Measurements from ENCODE around the gene ALDH8A1.

ALDH8A1 gene

DNA sequence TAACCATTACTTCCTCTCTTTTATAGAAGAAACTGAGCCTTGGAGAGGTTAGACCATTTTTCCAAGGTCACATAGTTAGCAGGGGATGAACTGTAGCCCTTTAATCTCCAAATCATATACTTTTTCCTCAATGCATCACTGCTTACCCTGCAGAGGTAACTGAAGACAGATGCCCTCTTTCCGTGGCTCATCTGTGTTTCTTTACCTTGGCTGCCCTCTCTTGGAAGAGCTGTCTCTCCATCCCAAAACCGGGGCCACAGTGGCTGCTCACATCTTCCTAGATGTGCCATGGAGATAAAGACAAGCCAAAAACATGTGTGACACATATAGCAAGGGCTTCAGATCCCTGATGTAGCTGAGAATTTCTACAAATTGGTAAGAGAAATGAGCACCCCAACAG, 581 bp upstream of the ALDH8A1 start:
- no peak for DNase-seq

DNA sequence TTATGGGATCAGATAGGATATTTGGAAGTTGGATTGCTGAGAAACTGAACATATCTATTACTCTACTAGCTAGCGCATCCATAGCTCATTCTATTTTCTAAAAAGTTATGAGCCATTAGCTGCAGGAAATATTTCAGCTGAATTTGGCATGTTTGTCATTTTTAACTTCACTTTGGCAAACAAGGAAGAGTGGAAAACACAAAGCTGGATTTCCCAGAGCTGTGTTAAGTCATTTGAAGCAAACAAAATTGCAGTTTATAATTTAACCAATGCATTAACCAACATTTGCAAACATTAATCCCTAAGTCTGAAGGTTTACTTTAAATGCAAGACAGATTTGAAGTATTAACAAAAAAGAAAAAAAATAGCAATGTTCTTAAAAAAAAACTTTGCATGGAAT, 1.2 kb downstream of the ALDH8A1 start:
- no peak for DNase-seq

DNA sequence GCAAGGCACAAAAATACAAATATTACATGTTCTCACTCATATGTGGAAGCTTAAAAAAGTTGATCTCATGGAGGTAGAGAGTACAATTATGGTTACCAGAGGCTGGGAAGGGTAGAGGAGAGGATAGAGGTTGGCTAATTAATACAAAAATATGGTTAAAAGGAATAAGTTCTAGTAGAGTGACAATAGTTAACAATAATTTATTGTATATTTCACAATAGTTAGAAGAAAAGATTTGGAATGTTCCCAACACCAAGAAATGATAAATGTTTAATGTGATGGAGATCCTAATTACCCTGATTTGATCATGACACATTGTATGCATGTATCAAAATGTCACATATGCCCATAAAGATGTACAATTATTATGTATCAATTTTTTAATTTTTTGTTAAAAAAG, 1.8 kb downstream of the ALDH8A1 start:
- no peak for DNase-seq

DNA sequence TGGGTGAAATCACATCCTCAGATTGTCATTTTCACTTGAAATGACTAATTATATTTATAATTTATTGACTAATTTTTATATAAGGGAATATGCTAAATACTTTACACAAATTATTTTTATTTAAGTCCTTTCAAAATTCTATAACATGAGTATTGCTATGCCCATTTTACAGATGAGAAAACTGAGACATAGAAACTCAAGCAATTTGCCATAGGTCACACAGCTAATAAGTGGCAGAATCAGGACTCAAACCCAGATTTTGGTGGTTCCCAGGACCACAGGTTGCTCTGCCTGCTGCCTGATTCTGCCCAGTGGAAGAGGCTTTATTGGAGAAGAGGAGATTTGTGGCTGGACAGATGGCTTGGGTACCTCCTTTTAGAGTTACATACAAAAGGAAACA, 4.9 kb downstream of the ALDH8A1 start:
- DNase-seq, result no peak

DNA sequence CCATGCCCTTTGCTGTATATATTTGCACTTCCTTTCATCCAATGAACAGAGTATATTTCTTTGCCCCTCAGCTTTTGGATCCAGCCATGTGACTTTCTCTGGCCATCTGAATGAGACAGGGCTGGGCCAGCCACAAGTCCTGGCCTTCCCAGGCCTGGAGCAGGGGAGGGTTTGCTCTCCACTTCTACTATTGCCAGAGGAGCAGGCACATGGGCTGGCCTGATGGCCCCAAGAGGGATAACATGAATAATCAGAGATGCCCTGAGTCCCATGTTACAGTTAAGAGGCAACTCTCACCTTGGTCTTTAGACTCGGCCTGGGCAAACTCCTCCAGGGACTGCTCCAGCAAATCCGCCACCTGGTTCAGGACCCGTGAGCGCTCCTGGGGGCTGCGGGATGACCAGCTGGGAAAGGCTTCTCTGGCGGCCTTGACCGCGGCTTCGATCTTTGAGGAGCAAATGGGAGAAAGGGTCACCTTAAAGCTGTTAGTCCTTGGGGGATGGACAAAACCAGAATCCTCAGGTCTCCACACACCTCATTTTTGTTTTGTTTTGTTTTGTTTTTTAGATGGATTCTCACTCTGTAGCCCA, 6.3 kb downstream of the ALDH8A1 start:
- DNase-seq, result no peak

DNA sequence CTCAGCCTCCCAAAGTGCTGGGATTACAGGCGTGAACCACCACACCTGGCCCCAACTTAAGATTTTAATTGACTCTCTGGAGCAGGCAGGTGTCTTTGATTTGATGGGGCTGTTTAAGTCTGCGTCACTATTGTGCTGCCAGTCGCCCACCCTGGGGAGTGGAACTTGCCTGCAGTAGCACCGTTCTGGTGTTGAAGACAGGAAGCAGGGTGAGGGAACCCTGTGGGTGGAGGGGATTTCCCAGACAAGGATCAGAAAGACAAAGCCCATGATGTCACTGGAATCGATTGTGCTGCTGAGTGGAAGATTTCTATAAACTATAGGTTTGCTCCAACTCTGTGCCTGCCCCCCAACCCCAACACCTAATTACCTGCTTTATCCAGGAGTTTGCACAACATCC, 11.0 kb downstream of the ALDH8A1 start:
- DNase-seq, result no peak

DNA sequence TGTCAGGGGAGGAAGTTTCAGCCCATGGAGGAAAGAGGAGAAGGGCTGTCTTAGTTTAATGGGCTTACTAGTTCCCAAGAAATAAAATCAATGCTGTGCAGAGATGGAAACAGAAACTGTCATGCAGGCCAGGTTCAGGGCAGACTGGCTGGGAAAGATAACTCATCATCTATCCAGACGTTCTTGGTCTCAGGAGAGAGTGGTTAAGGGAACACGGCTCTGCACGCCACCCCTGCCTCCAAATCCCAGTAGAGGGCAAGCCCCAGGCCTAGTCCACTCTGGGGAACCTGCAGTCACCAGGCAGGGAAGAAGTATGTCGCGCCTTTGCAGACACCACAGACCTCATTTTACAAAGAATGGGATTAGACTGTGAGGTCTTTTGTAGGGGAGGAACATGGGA, 12.5 kb downstream of the ALDH8A1 start:
- DNase-seq, result no peak

DNA sequence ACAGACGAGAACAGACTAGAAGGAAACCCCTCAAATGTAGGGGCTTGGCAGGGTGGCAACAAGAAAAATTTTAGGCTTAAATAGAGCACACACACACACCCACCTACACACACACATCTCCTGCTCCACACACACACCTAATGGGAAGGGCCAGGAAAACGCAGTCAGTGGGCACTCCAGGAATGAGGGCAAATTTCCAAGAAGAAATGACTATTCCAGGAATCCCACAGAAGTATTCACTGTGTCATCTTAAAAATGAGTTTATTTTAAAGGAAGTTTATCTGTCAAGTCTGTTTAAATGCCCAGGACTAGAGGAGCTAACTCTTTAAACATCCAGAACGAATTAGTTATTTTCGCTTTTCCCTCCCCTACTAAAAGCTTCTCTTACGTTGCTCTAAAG, 13.0 kb downstream of the ALDH8A1 start:
- peak; percentile 42 for DNase-seq

DNA sequence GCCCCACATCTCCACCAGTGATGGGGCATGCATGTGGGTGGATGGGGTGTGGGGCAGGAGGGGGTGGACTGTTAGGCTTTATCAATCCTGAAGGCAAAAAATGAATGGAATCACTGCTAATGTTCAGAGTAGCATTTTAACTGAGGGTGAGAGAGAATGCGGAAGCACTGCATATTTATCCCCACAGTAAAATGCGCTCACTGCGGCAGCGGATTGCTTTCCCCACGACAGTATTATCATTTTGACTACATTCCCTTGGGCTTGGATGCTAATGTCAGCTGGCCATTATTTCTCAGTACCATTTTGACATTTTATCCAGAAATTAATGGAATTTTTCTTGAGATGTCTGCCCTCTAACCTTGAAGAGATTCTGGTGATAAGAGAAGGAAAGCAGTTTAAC, 13.4 kb downstream of the ALDH8A1 start:
- DNase-seq, result no peak

DNA sequence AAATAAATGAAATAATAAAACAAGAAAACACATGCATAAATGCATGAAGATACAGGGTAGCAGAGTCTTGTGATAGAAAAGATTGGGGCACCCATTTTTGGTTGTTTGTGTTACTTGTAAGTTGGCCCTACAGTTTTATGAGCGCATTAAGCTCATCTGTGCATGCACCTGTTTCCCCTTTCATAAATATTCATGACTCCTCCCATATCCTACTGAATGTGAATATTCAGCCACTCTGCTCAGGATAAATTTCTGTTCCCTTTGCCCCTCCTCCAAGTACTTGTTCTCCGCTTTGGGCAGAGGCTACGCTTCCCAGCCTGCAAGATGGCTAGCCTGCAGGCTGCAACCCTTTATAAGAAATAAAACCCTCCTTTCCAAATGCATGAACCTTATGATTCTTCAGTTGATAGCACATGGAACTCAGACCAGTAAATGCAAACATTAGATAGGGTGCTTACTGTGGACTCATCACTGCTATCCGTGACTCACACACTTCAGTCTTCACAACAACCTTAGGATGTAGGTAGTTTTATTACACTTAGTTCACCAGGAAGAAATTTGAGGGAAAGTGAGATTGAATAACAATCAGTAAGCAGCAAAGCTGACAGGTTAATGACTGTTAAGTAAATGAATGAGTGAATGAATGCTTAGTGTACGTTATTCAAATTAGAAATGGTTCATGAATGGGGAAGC, 15.0 kb downstream of the ALDH8A1 start:
- DNase-seq, result no peak

DNA sequence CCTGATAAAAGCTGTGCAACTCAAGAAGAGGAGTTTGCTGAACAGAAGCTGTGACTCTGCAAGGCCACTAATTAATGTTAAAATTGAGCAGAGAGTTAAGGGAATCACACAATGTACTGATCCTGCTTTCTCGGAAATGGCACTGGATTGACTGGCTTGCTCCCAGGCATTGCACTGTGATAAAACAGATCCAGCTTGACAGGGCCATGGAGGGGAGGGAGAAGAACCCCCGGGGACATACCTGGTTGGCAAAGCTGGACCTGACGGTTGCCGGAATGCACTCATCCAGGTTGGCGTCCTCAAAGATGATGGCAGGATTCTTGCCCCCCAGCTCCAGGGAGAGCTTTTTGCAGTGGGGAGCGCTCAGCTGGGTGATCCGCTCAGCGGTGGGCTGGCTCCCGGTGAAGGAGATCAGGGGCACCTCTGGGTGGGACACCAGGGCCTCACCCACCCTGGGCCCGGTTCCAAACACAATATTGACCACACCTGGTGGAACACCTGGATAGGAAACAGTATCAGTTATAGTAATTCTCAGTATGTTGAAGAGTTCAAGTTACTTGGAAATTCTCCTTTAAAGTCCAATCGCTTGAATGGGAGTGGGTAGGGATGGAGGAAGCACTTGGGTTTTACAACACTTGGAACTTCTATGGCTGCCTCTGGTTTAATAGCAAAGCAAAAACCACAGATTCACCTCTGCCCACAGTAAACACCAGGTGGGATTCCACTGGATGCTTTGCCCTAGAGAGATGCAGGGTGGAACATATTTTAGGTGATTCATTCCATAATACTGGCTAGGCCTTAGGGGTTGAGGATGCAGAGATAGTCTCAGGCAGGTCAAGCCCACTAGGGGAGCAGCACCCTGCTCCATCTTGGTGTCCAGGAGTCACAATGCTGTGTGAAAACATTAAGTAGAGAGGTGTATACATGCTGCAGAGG, 17.1 kb downstream of the ALDH8A1 start:
- DNase-seq, result no peak

DNA sequence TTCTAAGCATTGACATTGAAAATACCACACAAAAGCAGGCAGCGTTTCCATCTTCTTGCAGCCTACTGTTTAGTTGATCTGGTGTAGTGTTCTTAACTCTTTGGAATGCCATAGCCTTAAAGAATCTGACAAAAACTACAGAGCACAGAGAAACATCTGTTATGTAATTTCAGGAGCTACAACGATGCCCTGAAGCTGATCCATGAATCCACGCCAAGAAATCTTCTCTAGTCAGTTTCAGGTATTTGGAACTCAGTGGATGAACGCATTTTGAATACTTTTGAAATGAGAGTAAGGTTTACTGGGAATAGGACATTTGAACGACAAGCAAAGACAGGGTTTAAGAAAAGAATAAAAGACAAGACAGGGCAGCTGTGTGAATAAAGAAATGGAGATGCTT, 17.8 kb downstream of the ALDH8A1 start:
- DNase-seq, result no peak

DNA sequence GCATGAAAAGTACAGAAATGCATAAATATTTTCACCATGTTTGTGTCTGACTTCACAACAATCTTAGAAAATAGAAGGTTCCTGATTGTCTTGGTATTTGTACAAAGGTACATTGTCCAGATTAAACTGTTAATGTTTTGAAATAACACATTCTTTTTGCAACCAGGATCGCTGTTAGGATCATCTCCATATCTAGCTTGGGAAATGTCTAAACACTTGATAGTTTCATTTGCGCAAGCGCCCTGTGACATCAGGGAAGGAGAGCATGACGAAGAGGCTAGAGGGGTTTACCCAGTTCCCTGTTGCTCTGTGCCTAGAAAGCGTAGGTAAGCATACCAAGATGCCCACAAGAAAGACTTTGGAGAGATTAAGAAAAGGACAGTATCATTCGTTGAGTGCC, 19.4 kb downstream of the ALDH8A1 start:
- no peak for DNase-seq

DNA sequence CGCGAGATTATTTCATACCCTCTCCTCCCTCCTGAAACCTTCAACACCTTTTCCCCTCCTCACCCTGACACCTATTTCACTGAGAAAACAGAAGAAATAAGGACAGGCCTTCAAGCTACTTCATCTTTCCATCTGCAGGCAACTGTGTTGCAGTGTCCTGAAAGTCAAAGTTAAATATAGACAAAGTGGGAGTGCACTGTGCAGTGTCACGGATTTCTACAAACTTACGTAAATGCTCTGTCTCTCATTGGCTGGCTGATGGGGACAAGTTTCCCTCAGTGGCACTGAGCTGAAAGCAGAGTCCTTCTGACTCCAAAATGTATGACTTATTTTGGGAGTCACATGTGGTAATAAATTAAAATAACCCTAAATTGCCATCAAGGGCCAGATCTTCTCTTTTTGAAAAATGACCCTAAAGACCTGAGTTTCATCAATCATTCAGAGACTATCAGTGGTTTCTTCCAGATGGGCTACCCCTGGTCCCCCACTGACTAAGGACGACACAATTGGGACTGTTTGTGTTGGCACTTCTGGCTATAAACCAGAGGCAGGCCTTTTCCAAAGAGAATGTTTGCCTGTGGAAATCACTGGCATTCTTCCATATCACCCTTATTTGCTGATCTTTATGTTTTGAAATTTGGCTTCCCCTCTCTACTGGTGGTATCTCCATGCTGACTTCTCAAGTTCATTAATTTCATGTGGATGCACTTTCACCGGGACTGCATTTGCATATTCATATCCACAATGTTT, 21.6 kb downstream of the ALDH8A1 start:
- DNase-seq, result no peak

DNA sequence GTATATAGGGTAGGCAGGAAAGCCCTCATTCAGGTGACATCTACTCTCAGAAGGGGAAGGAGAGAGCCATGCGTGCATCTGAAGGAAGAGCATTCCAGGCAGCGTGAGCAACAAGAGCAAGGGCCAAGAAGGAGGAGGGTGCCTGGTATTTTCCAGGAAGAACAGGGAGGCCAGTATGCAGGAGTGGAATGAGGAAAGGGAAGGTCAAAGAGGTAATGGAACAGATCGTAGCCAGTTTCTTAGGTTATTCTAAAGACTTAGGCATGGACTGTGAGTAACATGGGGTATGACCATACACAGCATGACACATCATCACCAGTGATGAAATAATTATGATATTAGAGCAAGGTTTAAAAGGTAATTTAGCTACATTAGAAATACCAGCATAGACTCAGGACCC, 24.1 kb downstream of the ALDH8A1 start:
- peak; percentile 87 for DNase-seq

DNA sequence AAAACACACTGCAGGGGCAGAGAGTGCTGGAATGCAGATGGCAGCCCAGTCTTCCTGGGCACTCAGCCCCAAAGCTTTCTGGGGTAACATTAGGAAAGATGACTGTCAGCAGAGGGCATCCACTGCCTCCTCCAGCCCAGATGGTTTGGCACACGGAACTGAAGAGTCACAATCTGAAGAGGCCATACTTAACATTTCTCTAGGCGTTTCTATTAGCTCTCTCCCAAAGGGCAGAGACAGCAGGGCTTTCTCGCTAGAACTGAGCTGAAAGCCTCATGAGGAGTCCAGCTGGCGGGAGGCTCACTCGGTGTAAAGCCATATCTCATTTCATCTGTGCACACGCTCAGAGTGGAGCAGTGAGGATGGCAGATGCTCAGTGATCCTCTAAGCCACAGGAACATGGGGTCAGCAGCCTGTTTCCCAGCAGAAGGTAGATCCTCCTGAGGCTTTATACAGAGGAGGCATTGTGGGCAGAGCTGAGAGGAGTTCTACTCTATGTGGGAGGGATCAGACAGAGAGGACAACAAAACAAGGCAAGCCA, 28.1 kb downstream of the ALDH8A1 start:
- DNase-seq, result no peak

DNA sequence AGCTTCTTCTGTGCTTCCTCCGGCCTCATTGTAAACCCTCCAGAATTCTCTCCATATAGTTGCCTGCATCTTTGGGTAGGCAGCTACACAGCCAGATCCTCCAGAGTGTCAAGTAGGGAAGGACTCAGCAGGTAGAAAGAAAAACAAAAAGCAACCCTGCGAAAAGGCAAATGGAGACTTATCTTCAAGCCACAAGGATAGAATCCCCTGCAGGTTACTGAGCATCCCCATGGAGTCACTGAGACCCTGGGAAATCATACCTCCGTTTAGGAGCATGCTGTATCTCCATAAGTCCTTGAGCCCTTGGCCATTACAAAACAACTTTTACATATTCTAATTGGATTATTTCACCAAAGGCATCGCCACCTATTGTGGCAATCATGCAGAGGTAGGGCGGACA, 28.6 kb downstream of the ALDH8A1 start:
- DNase-seq, result no peak

DNA sequence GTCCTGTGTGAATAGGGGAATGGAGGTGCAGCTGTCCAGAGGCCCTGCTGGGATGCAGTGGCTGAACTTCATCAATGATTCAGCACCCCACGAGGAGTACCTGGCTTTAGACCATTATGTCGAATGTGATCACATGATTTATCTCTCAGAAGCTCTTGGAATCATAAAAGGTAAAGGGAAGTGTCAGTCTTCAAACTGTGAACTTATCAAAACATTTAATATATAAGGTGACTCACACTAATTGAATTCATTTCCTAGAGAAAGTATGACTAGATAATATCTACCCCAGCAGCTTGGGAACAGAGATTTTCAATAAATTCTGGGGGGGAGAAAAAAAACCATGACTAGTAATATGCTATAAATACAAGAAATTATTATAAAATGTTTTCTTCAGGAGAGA, 29.5 kb downstream of the ALDH8A1 start:
- DNase-seq, result no peak

DNA sequence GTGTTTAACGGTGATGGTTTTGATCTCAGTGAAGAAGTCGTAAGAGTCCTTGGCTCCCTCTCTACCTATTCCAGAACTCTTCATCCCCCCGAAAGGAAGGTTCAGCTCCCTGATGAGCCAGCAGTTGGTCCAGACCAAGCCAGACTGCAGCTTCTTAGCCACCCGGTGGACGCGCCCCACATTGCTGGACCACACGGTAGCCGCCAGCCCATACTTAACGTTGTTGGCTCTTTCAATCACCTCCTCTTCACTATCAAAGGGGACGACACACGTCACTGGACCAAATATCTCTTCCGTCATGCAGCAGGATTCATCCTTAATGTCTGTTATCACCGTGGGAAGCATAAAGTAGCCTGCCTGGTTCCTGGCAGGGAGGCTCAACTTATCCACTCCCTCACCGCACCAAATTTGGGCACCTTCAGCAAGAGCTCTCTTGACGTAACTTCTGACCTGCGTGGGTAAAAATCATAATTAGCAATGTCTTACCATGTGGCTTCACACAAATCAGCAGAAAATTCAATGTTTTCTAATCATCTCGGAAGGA, 31.4 kb downstream of the ALDH8A1 start:
- DNase-seq, result no peak

DNA sequence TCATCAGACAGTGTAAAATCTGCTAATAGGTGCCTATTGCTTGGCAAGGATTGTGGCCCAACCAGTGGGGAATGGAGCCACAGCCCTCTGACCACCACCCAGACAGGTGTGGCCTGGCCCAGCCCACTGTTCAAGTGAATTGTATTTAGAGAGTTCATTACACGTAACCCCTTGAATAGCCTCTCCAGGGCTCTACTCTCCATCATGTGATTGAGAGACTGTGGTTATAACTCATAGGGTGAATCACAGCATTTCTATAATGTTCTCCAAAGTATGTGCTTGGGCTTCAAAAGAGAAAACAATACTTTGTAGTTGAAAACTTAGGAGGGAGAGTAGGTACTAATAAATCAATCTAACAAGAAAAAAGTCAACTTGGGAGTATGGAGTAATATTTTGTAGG, 38.4 kb downstream of the ALDH8A1 start:
- peak; percentile 88 for DNase-seq

DNA sequence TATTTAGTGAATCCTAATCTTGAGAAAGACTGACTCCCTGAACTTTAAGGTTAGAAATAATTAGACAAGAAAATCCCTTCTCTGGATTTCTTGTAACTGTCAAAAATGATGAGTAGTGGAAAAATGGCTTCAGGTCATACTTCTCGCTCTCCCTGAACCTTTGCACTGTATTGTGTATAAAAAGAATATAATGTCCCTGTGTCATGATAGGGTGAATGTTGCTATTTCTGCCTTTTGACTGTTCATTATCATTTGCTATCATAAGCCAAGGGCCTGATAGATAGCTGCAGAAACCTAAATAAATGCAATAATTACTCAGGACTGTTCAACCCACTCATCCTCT, 39.3 kb downstream of the ALDH8A1 start:
- DNase-seq, result no peak

DNA sequence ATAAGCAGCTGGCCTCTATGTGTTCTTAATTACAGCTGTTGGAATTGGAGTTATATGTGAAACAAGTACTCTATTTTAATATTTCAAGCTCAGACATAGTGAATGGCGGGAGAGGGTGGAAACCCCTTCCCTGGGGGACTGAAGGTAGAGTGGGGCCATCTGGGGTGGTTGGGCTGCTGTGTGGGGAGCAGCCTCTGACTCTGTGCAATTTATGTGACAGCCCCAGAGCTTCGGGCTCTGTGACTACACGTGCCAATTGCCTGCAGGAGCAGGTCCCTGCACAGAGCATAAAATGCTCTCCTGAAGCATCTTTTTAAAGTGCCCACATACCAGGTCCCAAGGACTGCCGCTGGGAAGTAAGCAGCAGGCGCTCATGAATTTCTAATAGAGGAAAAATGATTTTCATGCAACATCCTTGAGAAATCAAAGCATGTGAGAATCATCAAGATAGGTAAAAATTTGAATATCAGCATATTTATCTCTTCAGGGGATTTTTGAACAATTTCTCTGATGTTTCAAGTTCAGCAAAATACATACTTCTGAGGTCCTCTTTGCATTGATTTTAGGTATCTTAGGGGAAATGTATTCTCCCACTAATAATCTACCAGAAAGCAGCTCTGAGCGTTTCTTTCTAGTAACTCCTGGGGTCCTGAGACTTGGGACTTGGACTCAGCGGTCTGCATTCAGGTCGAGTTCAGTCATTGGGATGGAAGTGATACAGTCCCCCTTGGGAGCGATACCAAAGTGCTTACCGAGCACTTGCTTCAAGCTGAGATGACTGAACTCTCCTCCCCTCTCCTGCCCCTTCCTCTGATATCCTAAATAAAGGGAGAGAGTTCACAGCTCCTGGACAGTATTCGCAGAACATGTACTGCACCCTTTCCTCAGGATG, 40.0 kb downstream of the ALDH8A1 start:
- DNase-seq, result no peak
